Psoas muscle (tissue), 8 donors: ENCODE data around the gene SSTR4. TPM values are rescaled to one million over a fixed set of nuclear protein-coding genes. Genes with fewer than 3 reads are reported as not detected.

ENCODE experiments used
- ATAC-seq, 4 donors: fragments of 200-7000 bp; cut with Tn5 transposase; one replicate each; pipeline ENCODE4 v1.9.1; 2020; ENCODE audit warnings: moderate library complexity in 3 of 4, mild to moderate bottlenecking in 2 of 4
- DNase-seq, 2 donors: peaks; one replicate each; pipeline ENCODE4 v3.0.0-alpha.2; 2020
- H3K27ac ChIP-seq: fragments of 200-600 bp; one replicate; pipeline ENCODE4 v1.8.0; 2022
- H3K27me3 ChIP-seq, 3 donors: fragments of 200-600 bp in 1 of 3; one replicate each; pipeline versions ENCODE4 v1.6.1 to v1.8.0; 2013 to 2022; ENCODE audit warnings: low read length in 2 of 3, mild to moderate bottlenecking in 2 of 3, moderate library complexity in 1 of 3; ENCODE audit not compliant: insufficient read depth in 3 of 3
- H3K36me3 ChIP-seq, 2 donors: fragments of 200-600 bp in 1 of 2; one replicate each; pipeline versions ENCODE4 v1.6.1 to v1.8.0; 2013 to 2022; ENCODE audit warnings: low read depth in 1 of 2, mild to moderate bottlenecking in 1 of 2, moderate library complexity in 1 of 2; ENCODE audit not compliant: insufficient read depth in 1 of 2
- H3K4me1 ChIP-seq: fragments of 200-600 bp; one replicate; pipeline ENCODE4 v1.8.0; 2022
- H3K4me3 ChIP-seq: fragments of 200-600 bp; one replicate; pipeline ENCODE4 v1.8.0; 2022; ENCODE audit warnings: mild to moderate bottlenecking
- H3K9me3 ChIP-seq: fragments of 200-600 bp; one replicate; pipeline ENCODE4 v1.8.0; 2022
- CTCF ChIP-seq: fragments of 200-600 bp; IDR thresholded peaks from one replicate; pipeline ENCODE4 v1.8.0; 2022; ENCODE audit warnings: antibody characterized with exemption
- WGBS, 3 donors: extraction: QIAGEN DNeasy Blood & Tissue Kit; methylation state at CpG; one replicate each; pipeline versions ENCODE4 v1.1.6 to v1.1.7; 2013; 5-methylcytosine and 5-hydroxymethylcytosine counted together
- intact Hi-C, 2 donors: fragments of 100-400 bp; cut with DNase I; formaldehyde crosslinking; loops; one replicate each; pipeline versions ENCODE4 v1.11.0 to v1.14.2; 2022
- polyA plus RNA-seq, 3 donors: library from polyadenylated mRNA; stranded (reverse); fragments of 200-250 nt; gene quantifications; one replicate each; pipeline ENCODE4 v1.2.3, GENCODE V29; 2013
- total RNA-seq, 4 donors: library from RNA; stranded (reverse); fragmentation: NEBNext Ultra II Directional in 2 of 4; extraction: Animal tissue kit (Norgen Biotek cat#: 25700) in 2 of 4; gene quantifications; one replicate each; pipeline versions ENCODE4 v1.2.1 to v1.2.4, GENCODE V29; 2021 to 2023
- donor health status: healthy with polysubstance abuse.
- donor health status: DM: no; HTN: no; CAD: no; lungs with moderate emphysema.
- donor health status: Bipolar disorder and iron deficiency.
- donor health status: healthy.
- donor health status: DM: yes; HTN: yes; CAD: no.
- donor health status: DM: no; HTN: no; CAD: no.
- donor health status: DM: no; HTN: no; CAD: no.
- donor health status: DM: yes; HTN: yes; CAD: no.

The SSTR4 gene
- total and polyA plus RNA-seq, 7 donors, result not detected

GRCh38 chr20:23071398-23071797, 36.3 kb downstream of the SSTR4 start:
- no peaks in the 10 kb centered on the region for H3K27me3 ChIP-seq
- no peak for TF ChIP-seq CTCF
- no peaks in the 10 kb centered on the region for H3K36me3 ChIP-seq
- no peak for DNase-seq
- no peak overlapping the region for H3K4me3 ChIP-seq
- H3K27ac ChIP-seq, result no peak overlapping the region
- intact Hi-C loops, result no loop called here
- ATAC-seq, result no peak
- 61 to 81% (median 78%) methylated on average over 3 of the region's 3 CpGs for WGBS, 3 donors
- no peaks in the 10 kb centered on the region for H3K4me1 ChIP-seq
- no peaks in the 10 kb centered on the region for H3K9me3 ChIP-seq

GRCh38 chr20:23071996-23072395, 36.9 kb downstream of the SSTR4 start:
- H3K27me3 ChIP-seq, result no peaks in the 10 kb centered on the region
- DNase-seq (no peak), ATAC-seq (no peak)
- H3K27ac ChIP-seq, result no peak overlapping the region
- H3K4me1 ChIP-seq, result no peaks in the 10 kb centered on the region
- intact Hi-C loops, result no loop called here
- TF ChIP-seq CTCF, result no peak
- WGBS, 3 donors, result 67 to 71% (median 70%) methylated on average over 4 of the region's 4 CpGs
- H3K36me3 ChIP-seq, result no peaks in the 10 kb centered on the region
- no peaks in the 10 kb centered on the region for H3K9me3 ChIP-seq
- no peak overlapping the region for H3K4me3 ChIP-seq

- no peak for TF ChIP-seq CTCF
- no peak overlapping the region for H3K4me3 ChIP-seq
- ATAC-seq (no peak), DNase-seq (no peak)
- H3K9me3 ChIP-seq, result no peaks in the 10 kb centered on the region
- no peaks in the 10 kb centered on the region for H3K4me1 ChIP-seq
- H3K27me3 ChIP-seq, result no peaks in the 10 kb centered on the region
- intact Hi-C loops, result no loop called here
- whole genome bisulfite sequencing, 3 donors, result 79 to 84% (median 82%) methylated on average over 11 of the region's 11 CpGs
- no peak overlapping the region for H3K27ac ChIP-seq
- H3K36me3 ChIP-seq, result no peaks in the 10 kb centered on the region
These were observed 37.9 kb downstream of the SSTR4 start for GRCh38 chr20:23072892-23073586.

- ATAC-seq (no peak), DNase-seq (no peak)
- 87 to 95% (median 91%) methylated on average over 3 of the region's 3 CpGs for WGBS, 3 donors
- Histone ChIP-seq H3K27ac (no peak overlapping the region), H3K27me3 (no peaks in the 10 kb centered on the region), H3K4me3 (no peak overlapping the region), H3K36me3 (no peaks in the 10 kb centered on the region), H3K4me1 (no peaks in the 10 kb centered on the region), H3K9me3 (no peaks in the 10 kb centered on the region)
- intact Hi-C loops, result no loop called here
- no peak for TF ChIP-seq CTCF
These were observed 38.9 kb downstream of the SSTR4 start for GRCh38 chr20:23074052-23074451.

GRCh38 chr20:23077277-23077676, 42.2 kb downstream of the SSTR4 start:
- no peaks in the 10 kb centered on the region for H3K27me3 ChIP-seq
- no peaks in the 10 kb centered on the region for H3K36me3 ChIP-seq
- no peak overlapping the region for H3K27ac ChIP-seq
- TF ChIP-seq CTCF, result no peak
- 72 to 94% (median 82%) methylated on average over 4 of the region's 4 CpGs for WGBS, 3 donors
- intact Hi-C loops, result no loop called here
- ATAC-seq (no peak), DNase-seq (no peak)
- H3K9me3 ChIP-seq, result no peaks in the 10 kb centered on the region
- no peak overlapping the region for H3K4me3 ChIP-seq
- H3K4me1 ChIP-seq, result no peaks in the 10 kb centered on the region
